Suprapubic skin (tissue), 4 donors: ENCODE measurements around the gene ELL3. TPM values are rescaled to one million over a fixed set of nuclear protein-coding genes. Genes with fewer than 3 reads are reported as not detected.

Experiments used
- DNase-seq, 2 donors: peaks; one replicate each; pipeline ENCODE4 v3.0.0-alpha.2; 2019; ENCODE audit warnings: low spot score in 2 of 2
- H3K27ac ChIP-seq: fragments of 200-600 bp; sonication (generic); one replicate; pipeline ENCODE4 v1.5.1; 2019
- H3K27me3 ChIP-seq: fragments of 200-600 bp; sonication (generic); one replicate; pipeline ENCODE4 v1.5.1; 2019
- H3K36me3 ChIP-seq: fragments of 200-600 bp; sonication (generic); one replicate; pipeline ENCODE4 v1.5.1; 2019
- H3K4me1 ChIP-seq: fragments of 200-600 bp; sonication (generic); one replicate; pipeline ENCODE4 v1.5.1; 2019
- H3K4me3 ChIP-seq: fragments of 200-600 bp; sonication (generic); one replicate; pipeline ENCODE4 v1.5.1; 2019; ENCODE audit warnings: mild to moderate bottlenecking
- H3K9me3 ChIP-seq: fragments of 200-600 bp; sonication (generic); one replicate; pipeline ENCODE4 v1.5.1; 2019
- EP300 ChIP-seq: sonication (generic); formaldehyde crosslinking; IDR thresholded peaks from one replicate; pipeline ENCODE4 v1.6.1; 2017; ENCODE audit warnings: antibody characterized with exemption
- POLR2A ChIP-seq, 2 donors: fragments of 450-650 bp; IDR thresholded peaks; one replicate each; pipeline ENCODE4 v1.6.1; 2017; ENCODE audit warnings: antibody characterized with exemption in 2 of 2, mild to moderate bottlenecking in 2 of 2, moderate library complexity in 2 of 2
- POLR2AphosphoS5 ChIP-seq, 3 donors: sonication (generic); formaldehyde crosslinking; IDR thresholded peaks; one replicate each; pipeline ENCODE4 v1.6.1; 2017; ENCODE audit warnings: antibody characterized with exemption in 3 of 3
- WGBS: methylation state at CpG from one replicate; pipeline ENCODE4 v1.1.5; 2018; 5-methylcytosine and 5-hydroxymethylcytosine counted together
- total RNA-seq, 4 donors: library from RNA; depleted of rRNA; stranded (reverse); fragments of >200 nt; gene quantifications; one replicate each; pipeline ENCODE4 v1.1.0, GENCODE V29; 2016
- TF ChIP-seq, protein P1 (sequence below), 2 donors: fragments of 200-600 bp in 1 of 2; fragments of 450-650 bp in 1 of 2; sonication (generic) in 1 of 2; IDR thresholded peaks; one replicate each; pipeline ENCODE4 v1.5.1; 2016 to 2019; ENCODE audit warnings: antibody characterized with exemption in 2 of 2, mild to moderate bottlenecking in 1 of 2, moderate library complexity in 1 of 2

Gene ELL3
- total RNA-seq, 4 donors from 2014 or later = 50.7 to 100 (median 65.9) TPM

DNA sequence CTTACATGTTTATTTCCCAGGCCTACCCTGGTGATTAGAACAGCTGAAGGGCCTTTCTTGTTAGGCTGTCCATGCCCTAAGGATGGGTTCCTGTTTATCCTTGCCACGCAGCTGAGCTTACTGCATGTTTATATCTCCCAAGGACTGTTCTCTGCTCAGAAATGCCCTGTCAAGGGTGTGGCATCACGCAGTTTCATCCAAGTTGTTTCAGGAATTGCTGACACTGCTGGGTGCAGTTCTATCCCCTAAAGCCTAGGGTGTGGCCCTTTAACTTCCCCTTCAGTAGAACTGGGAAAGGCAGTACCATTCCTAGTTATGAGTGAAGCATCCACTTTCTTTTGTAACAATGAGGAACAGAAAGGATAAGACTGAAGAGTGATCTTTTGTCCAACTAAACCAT is 5.0 kb downstream of the ELL3 start:
- Histone ChIP-seq H3K9me3 (no peaks in the 10 kb centered on the region), H3K36me3 (peaks cover 61% of the 10 kb centered on the region), H3K4me3 (no peak overlapping the region), H3K4me1 (peaks cover 37% of the 10 kb centered on the region), H3K27me3 (no peaks in the 10 kb centered on the region), H3K27ac (no peak overlapping the region)
- TF ChIP-seq, protein P1, sequence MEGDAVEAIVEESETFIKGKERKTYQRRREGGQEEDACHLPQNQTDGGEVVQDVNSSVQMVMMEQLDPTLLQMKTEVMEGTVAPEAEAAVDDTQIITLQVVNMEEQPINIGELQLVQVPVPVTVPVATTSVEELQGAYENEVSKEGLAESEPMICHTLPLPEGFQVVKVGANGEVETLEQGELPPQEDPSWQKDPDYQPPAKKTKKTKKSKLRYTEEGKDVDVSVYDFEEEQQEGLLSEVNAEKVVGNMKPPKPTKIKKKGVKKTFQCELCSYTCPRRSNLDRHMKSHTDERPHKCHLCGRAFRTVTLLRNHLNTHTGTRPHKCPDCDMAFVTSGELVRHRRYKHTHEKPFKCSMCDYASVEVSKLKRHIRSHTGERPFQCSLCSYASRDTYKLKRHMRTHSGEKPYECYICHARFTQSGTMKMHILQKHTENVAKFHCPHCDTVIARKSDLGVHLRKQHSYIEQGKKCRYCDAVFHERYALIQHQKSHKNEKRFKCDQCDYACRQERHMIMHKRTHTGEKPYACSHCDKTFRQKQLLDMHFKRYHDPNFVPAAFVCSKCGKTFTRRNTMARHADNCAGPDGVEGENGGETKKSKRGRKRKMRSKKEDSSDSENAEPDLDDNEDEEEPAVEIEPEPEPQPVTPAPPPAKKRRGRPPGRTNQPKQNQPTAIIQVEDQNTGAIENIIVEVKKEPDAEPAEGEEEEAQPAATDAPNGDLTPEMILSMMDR (IDR thresholded peaks at IDR 0.05) = no peak
- TF ChIP-seq EP300 = no peak
- no peak for TF ChIP-seq POLR2A (IDR thresholded peaks at IDR 0.05)
- WGBS = 23% methylated on average over 2 of the region's 2 CpGs
- DNase-seq = no peak

DNA sequence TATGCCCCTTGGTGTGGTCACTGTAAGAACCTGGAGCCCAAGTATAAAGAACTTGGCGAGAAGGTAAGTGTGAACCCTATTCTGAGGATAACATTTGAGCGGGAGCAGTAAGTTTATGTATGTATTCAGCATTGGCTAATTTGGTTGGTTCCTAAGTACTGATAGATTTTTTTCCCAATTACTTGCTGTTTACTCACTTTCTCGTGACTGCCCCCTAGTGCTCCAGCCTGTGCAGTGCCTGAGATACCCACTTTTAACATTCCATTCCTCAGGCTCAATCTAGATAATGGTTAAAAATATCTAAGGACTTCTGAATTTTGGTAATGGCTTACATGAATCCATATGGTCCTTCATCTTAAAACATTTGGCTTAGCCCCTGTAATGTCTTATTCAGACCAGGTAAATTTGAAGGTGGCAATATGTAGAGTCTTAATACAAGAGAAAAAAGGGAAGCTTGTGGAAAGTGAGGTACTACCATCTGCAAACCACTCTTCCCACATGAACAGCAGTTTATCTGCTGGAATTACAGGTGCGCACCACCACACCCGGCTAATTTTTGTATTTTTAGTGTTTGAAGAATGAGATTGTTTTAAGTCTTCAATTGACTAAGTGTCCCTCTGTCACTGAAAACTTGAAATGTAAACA is 7.1 kb downstream of the ELL3 start:
- Histone ChIP-seq H3K27ac (no peak overlapping the region), H3K4me1 (peaks cover 16% of the 10 kb centered on the region), H3K27me3 (no peaks in the 10 kb centered on the region), H3K36me3 (peaks cover 82% of the 10 kb centered on the region), H3K9me3 (no peaks in the 10 kb centered on the region), H3K4me3 (no peak overlapping the region)
- TF ChIP-seq, protein P1 (IDR thresholded peaks at IDR 0.05) = peak; percentile 16 to 77
- no peak for TF ChIP-seq POLR2A (IDR thresholded peaks at IDR 0.05)
- DNase-seq = no peak
- WGBS = 68% methylated on average over 5 of the region's 5 CpGs

DNA sequence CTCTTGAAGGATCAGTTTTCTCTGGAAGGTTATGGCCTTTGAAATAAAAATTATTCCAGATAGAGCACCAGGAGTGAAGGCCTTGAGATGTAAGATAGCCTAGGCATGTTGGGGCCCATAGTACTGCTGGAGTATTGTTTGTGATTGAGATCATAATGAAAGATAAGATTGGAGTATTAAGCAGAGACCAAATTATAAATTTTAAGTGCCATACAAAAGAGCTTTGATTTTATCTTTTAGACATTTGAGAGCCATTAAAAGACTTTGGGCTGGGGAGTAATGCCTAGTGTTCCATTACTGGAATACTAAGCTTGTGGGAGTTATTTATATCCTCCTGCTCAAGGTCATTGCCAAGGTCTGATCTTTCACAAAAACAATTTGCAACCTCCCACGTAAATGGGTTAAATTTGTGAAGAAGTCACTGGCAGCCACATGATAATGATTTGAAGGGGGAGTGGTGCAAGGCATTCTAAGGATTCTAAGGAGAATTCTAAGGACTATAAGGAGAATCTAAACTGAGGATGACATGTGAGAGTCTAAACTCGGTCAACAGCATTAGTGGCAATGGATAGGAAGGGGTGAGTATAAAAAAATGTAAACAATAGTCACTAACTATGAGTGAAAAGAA is 12.8 kb downstream of the ELL3 start:
- no peak for TF ChIP-seq EP300
- H3K36me3 ChIP-seq = peaks cover 94% of the 10 kb centered on the region
- no peaks in the 10 kb centered on the region for H3K9me3 ChIP-seq
- H3K4me1 ChIP-seq = no peaks in the 10 kb centered on the region
- 62% methylated on average over 2 of the region's 2 CpGs for WGBS
- no peak overlapping the region for H3K27ac ChIP-seq
- no peaks in the 10 kb centered on the region for H3K27me3 ChIP-seq
- DNase-seq = no peak
- H3K4me3 ChIP-seq = no peak overlapping the region

DNA sequence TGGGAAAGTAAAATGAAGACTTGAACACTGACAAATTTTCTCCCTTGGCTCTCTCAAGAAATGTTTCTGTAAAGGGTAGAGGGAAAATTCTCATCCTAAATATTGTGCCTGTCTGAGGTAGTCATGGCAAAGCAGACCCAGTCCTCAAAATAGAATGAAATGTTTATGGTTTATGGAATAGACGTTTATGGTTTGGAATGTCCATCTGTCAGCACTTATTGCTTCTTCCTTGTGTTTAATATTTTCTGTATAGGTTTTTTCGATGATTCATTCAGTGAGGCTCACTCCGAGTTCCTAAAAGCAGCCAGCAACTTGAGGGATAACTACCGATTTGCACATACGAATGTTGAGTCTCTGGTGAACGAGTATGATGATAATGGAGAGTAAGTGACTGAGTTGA is 13.9 kb downstream of the ELL3 start:
- Histone ChIP-seq H3K9me3 (no peaks in the 10 kb centered on the region), H3K4me3 (no peak overlapping the region), H3K27me3 (no peaks in the 10 kb centered on the region), H3K36me3 (peaks cover 94% of the 10 kb centered on the region), H3K4me1 (no peaks in the 10 kb centered on the region), H3K27ac (no peak overlapping the region)
- no peak for TF ChIP-seq POLR2AphosphoS5 (IDR thresholded peaks at IDR 0.05)
- TF ChIP-seq POLR2A (IDR thresholded peaks at IDR 0.05) = no peak
- TF ChIP-seq, protein P1 (IDR thresholded peaks at IDR 0.05) = no peak
- TF ChIP-seq EP300 = no peak
- DNase-seq = no peak
- 73% methylated on average over 6 of the region's 6 CpGs for WGBS

DNA sequence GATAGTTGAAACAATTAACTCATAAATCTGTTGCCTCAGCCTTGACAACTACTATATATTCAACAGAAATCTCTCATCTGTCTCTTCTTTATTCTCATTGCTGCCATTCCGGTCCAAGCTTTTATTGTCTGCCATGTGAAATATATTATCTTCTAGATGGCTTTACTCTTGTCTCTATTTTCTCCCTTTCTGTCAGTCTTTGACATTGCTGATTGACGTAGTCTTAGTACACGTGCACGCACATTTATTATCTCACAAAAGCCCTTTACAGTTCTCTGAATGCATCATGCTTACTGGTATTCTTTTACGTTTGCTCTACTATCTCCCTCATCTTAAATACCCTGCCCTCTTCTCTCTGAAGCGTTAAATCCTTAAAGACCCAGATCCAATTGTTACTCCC is 24.9 kb downstream of the ELL3 start:
- Histone ChIP-seq H3K4me1 (peaks cover 48% of the 10 kb centered on the region), H3K27ac (no peak overlapping the region), H3K27me3 (no peaks in the 10 kb centered on the region), H3K36me3 (peaks cover 37% of the 10 kb centered on the region), H3K9me3 (no peaks in the 10 kb centered on the region), H3K4me3 (no peak overlapping the region)
- DNase-seq = no peak
- no peak for TF ChIP-seq POLR2A (IDR thresholded peaks at IDR 0.05)
- no peak for TF ChIP-seq POLR2AphosphoS5 (IDR thresholded peaks at IDR 0.05)
- TF ChIP-seq, protein P1 (IDR thresholded peaks at IDR 0.05) = no peak
- no peak for TF ChIP-seq EP300
- WGBS = 77% methylated on average over 6 of the region's 6 CpGs
